Activated T-cell treated with anti-CD3 and anti-CD28 coated beads for 4 hours (primary cell): ENCODE measurements around the gene FHDC1.

ENCODE experiments used
- DNase-seq: peaks from one replicate; pipeline ENCODE4 v3.0.0-alpha.2; 2020

The FHDC1 gene

GRCh38 chr4:153013202-153013977 is 77.3 kb downstream of the FHDC1 start:
- DNase-seq = no peak

GRCh38 chr4:153014460-153014859 is 78.3 kb downstream of the FHDC1 start:
- DNase-seq = no peak

- no peak for DNase-seq
Measured at GRCh38 chr4:153016592-153016991, 80.5 kb downstream of the FHDC1 start.

GRCh38 chr4:153018031-153018430 is 81.9 kb downstream of the FHDC1 start:
- no peak for DNase-seq

GRCh38 chr4:153018684-153019083 is 82.6 kb downstream of the FHDC1 start:
- no peak for DNase-seq

- no peak for DNase-seq
Measured at GRCh38 chr4:153019906-153020305, 83.8 kb downstream of the FHDC1 start.

- no peak for DNase-seq
Measured at GRCh38 chr4:153020457-153020856, 84.3 kb downstream of the FHDC1 start.

- no peak for DNase-seq
Measured at GRCh38 chr4:153021276-153021675, 85.2 kb downstream of the FHDC1 start.

- DNase-seq = no peak
Measured at GRCh38 chr4:153022241-153022715, 86.2 kb downstream of the FHDC1 start.

- no peak for DNase-seq
Measured at GRCh38 chr4:153023139-153023538, 87.0 kb downstream of the FHDC1 start.

- no peak for DNase-seq
Measured at GRCh38 chr4:153023692-153024394, 87.7 kb downstream of the FHDC1 start.

- no peak for DNase-seq
Measured at GRCh38 chr4:153024466-153024865, 88.3 kb downstream of the FHDC1 start.

- no peak for DNase-seq
Measured at GRCh38 chr4:153025406-153025805, 89.3 kb downstream of the FHDC1 start.

- DNase-seq = no peak
Measured at GRCh38 chr4:153026591-153027346, 90.6 kb downstream of the FHDC1 start.

- DNase-seq = no peak
Measured at GRCh38 chr4:153027866-153028265, 91.7 kb downstream of the FHDC1 start.

- DNase-seq = no peak
Measured at GRCh38 chr4:153028535-153028934, 92.4 kb downstream of the FHDC1 start.
